ENCODE results near the gene SRRM2. TPM values are rescaled to one million over a fixed set of nuclear protein-coding genes. Genes with fewer than 3 reads are reported as not detected.

SRRM2 gene
- total RNA-seq, 3 donors from 2014 or later = 538 to 819 (median 692) TPM

DNA sequence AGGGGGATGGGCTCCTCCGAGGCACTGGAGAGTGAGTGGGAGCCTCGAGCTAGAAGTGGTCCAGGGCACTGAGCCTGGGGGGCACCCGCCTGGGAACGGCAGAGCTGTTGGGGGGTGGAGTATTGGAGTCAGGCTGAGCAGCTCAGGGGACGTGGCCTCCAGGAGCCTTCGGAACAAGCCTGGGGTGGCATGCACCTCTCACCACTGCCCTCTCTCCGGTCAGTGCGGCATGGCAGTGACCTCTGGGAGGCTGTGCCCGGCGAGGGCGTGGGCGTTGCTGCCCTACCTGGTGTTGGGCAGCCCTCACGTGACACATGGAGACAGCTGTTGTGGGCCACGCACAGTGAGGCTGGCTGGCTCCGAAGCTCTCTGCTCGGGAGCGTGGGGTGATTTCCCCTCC is 46.4 kb upstream of the SRRM2 start:
- H3K4me1 ChIP-seq (ENCODE audit: low read depth) = no peaks in the 10 kb centered on the region
- no peak for ATAC-seq

DNA sequence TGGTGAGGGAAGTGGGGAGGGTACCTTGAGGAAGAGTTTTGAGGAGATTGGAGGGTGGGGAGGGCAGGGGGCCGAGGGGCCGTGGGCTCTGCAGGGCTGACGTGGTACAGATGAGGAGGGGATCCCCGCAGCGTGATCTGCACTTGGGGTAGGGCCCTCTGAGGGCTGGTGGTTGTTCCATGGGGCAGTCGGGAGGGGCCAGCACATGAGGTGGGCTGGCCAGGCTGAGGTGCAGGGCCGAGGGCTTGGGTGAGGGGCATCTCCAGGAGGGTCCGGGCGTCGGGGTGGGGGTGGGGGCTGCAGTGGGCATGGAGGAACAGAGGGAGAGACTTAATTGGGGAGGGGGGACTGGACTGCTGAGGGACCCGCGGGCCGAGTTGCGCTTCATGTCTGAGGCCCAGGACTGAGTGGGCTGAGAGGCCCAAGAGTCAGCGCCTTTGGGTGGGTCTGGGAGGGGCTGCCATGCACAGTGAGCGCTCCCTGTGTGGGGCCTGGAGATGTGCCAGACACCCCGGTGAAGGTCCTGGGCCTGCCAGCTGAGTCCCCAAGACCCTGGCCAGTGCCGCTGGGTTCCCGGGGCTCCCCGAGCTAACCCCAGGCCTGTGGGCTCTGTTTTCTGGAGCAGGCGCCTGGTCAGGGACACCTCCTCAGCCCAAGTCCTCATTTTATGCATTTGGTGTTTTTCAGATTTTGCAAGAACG is 45.7 kb upstream of the SRRM2 start:
- Histone ChIP-seq H3K9me3 (no peaks in the 10 kb centered on the region), H3K36me3 (ENCODE audit: low read depth) (no peaks in the 10 kb centered on the region), H3K4me1 (ENCODE audit: low read depth) (no peaks in the 10 kb centered on the region), H3K4me3 (no peak overlapping the region)
- DNase-seq (no peak), ATAC-seq (no peak)
- intact Hi-C loops (cut with DNase I, micrococcal nuclease) = no loop called here
- TF ChIP-seq, protein P1, sequence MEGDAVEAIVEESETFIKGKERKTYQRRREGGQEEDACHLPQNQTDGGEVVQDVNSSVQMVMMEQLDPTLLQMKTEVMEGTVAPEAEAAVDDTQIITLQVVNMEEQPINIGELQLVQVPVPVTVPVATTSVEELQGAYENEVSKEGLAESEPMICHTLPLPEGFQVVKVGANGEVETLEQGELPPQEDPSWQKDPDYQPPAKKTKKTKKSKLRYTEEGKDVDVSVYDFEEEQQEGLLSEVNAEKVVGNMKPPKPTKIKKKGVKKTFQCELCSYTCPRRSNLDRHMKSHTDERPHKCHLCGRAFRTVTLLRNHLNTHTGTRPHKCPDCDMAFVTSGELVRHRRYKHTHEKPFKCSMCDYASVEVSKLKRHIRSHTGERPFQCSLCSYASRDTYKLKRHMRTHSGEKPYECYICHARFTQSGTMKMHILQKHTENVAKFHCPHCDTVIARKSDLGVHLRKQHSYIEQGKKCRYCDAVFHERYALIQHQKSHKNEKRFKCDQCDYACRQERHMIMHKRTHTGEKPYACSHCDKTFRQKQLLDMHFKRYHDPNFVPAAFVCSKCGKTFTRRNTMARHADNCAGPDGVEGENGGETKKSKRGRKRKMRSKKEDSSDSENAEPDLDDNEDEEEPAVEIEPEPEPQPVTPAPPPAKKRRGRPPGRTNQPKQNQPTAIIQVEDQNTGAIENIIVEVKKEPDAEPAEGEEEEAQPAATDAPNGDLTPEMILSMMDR (IDR thresholded peaks at IDR 0.05) = no peak

More for the DNA sequence above, 46.4 kb upstream of the SRRM2 start:
- no peaks in the 10 kb centered on the region for H3K9me3 ChIP-seq
- TF ChIP-seq, protein P1 (IDR thresholded peaks at IDR 0.05) = no peak
- no peak for DNase-seq
- no peak overlapping the region for H3K4me3 ChIP-seq
- intact Hi-C loops (cut with DNase I, micrococcal nuclease) = no loop called here
- H3K36me3 ChIP-seq (ENCODE audit: low read depth) = no peaks in the 10 kb centered on the region

DNA sequence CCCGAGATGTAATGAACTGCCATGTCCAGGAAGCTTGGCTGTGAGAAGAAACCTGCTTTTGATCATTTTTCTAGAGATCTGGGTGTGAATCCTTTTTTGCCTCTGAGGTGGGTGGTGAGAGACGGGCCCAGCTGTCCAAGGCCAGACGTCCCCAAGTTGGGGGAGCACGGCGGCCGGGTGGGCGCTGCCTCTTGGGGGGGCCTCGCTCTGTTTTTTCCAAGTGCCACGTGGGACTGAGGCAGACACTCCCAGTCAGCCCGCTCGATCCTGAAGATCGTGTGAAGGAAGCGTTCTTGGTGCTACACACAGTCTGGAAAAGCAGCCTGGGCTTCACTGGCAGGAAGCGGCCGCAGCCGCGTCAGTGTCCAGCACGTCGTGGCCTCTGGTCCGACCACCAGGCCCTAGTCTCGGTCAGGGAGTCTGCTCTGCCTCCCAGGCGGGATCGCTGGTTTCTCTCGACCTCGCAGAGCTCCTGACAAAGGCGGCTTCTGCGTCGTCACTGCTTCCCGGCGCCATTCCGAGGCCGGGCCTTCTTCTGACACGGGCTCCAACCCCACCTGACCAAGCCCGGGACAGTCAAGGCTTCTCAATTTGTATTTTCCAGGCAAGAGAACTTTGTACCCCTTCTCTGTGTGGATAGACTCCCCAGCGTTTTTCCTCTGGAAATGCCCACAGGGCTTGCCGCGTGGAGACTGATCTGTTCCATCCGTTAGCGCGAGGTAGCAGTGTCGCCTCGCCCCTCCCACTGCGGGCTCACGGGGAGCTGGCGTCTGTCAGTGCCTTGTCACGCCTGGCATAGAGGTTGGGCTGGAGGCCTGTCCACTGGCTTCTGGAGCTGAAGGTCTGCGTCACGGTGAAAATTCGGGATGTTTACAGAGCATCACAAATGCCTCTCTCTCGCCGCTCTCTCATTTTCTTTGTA is 44.8 kb upstream of the SRRM2 start:
- ATAC-seq = no peak
- Histone ChIP-seq H3K36me3 (ENCODE audit: low read depth) (no peaks in the 10 kb centered on the region), H3K4me3 (no peak overlapping the region), H3K4me1 (ENCODE audit: low read depth) (no peaks in the 10 kb centered on the region), H3K9me3 (no peaks in the 10 kb centered on the region)
- intact Hi-C loops (cut with DNase I, micrococcal nuclease) = no loop called here
- no peak for DNase-seq
- TF ChIP-seq, protein P1 (IDR thresholded peaks at IDR 0.05) = no peak

DNA sequence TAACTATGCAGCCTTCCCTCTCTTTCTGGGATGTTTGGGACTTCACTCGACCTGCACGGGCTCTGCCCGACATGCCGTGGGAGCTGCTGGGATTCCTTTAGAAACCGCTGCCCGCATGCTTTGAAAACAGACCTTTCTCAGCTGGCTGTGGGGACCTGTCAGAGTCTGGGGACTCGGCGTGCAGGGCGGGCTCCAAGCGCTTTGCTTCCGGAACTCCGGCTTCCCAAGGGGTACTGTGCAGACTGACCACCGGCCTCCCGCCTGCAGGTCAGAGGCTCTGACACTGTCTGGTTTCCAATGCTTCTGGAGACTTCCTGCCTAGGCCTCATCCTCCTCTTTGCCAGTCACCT is 44.2 kb upstream of the SRRM2 start:
- H3K4me1 ChIP-seq (ENCODE audit: low read depth) = no peaks in the 10 kb centered on the region
- ATAC-seq (no peak), DNase-seq (no peak)
- TF ChIP-seq, protein P1 (IDR thresholded peaks at IDR 0.05) = no peak
- H3K36me3 ChIP-seq (ENCODE audit: low read depth) = no peaks in the 10 kb centered on the region
- intact Hi-C loops (cut with DNase I, micrococcal nuclease) = no loop called here
- H3K9me3 ChIP-seq = no peaks in the 10 kb centered on the region
- H3K4me3 ChIP-seq = no peak overlapping the region

DNA sequence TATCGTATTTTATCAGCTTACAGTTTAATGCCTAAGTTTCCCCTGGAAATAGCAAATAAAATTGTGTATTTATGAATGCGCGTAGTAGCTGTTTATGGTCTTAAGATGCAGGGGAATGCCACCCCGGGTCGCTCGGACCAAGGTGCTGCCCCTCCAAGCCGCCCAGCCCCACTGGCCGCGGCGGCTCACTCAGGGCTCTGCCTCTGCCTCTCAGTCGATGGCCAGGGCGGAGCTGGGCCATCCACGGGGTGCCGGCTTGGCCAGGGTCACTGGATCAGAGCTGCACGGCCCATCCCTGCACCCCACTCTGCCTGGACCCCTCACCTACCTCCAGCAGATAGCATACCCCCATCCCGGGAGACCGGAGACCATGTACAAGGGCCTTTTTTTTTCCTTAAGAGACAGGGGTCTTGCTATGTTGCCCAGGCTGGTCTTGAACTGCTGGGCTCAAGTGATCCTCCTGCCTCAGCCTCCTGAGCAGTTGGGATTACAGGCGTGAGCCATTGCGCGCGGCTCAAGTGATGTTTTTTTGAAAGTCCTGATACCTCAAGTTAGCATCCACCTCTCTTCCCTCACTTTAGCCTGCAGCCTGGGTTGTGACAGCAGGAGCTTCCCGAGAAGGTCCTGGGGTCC is 43.4 kb upstream of the SRRM2 start:
- H3K4me1 ChIP-seq (ENCODE audit: low read depth) = no peaks in the 10 kb centered on the region
- ATAC-seq (no peak), DNase-seq (no peak)
- no peaks in the 10 kb centered on the region for H3K36me3 ChIP-seq (ENCODE audit: low read depth)
- no peaks in the 10 kb centered on the region for H3K9me3 ChIP-seq
- intact Hi-C loops (cut with DNase I, micrococcal nuclease) = no loop called here
- H3K4me3 ChIP-seq = no peak overlapping the region
- TF ChIP-seq, protein P1 (IDR thresholded peaks at IDR 0.05) = no peak

Data from mucosa of descending colon (tissue), 3 donors.